B cell (primary cell): ENCODE measurements around the gene KCNQ5. TPM values are rescaled to one million over a fixed set of nuclear protein-coding genes. Genes with fewer than 3 reads are reported as not detected.

ENCODE experiments used
- ATAC-seq: fragments of 200-7000 bp; cut with Tn5 transposase; one replicate; pipeline ENCODE4 v1.10.0; 2021; ENCODE audit warnings: low read depth, mild to moderate bottlenecking, moderate number of reproducible peaks, moderate library complexity
- CTCF ChIA-PET: fragments of 350-600 bp; sonication (Branson Sonifier 250); formaldehyde crosslinking; loops from one replicate; lab custom pipeline; 2021; ENCODE audit warnings: antibody characterized with exemption, inconsistent platforms; lab: Charles Lee
- POLR2A ChIA-PET: fragments of 350-600 bp; sonication (Branson Sonifier 250); formaldehyde crosslinking; loops from one replicate; lab custom pipeline; 2021; ENCODE audit warnings: antibody characterized with exemption; lab: Charles Lee
- DNase-seq: peaks from one replicate; pipeline ENCODE4 v3.0.0; 2013
- H2AFZ ChIP-seq: 2 replicates; pipeline ENCODE4 v1.6.1; 2012; ENCODE audit warnings: mild to moderate bottlenecking, low read depth, low read length; ENCODE audit not compliant: insufficient read depth, poor library complexity, severe bottlenecking
- H3K27ac ChIP-seq, 2 donors: 1 replicate in 1 of 2; 2 replicates in 1 of 2; pipeline ENCODE4 v1.5.1; 2012 to 2013; ENCODE audit warnings: low read length in 2 of 2, mild to moderate bottlenecking in 2 of 2, moderate library complexity in 1 of 2
- H3K27me3 ChIP-seq, 4 experiments: fragments of 200-600 bp in 1 of 4; sonication (generic) in 1 of 4; replicated peaks in 1 of 4; 1 replicate in 2 of 4; 2 replicates in 2 of 4; pipeline versions ENCODE4 v1.6.1 to v1.7.0; 2013 to 2016; ENCODE audit warnings: low read length in 3 of 4, mild to moderate bottlenecking in 2 of 4, mixed read lengths in 1 of 4, moderate library complexity in 1 of 4; ENCODE audit not compliant: insufficient read depth in 4 of 4, control insufficient read depth in 3 of 4; ENCODE audit errors: control extremely low read depth in 1 of 4
- H3K36me3 ChIP-seq, 2 experiments: replicated peaks in 1 of 2; 1 replicate in 1 of 2; 2 replicates in 1 of 2; pipeline versions ENCODE4 v1.6.1 to v1.7.1; 2013; ENCODE audit warnings: low read length in 1 of 2; ENCODE audit not compliant: insufficient read depth in 2 of 2, control insufficient read depth in 1 of 2; ENCODE audit errors: control extremely low read depth in 1 of 2, extremely low read depth in 1 of 2
- H3K4me1 ChIP-seq, 2 donors: fragments of 200-600 bp in 1 of 2; sonication (generic) in 1 of 2; 1 replicate in 1 of 2; 2 replicates in 1 of 2; pipeline versions ENCODE4 v1.5.1 to v1.6.1; 2013 to 2017; ENCODE audit warnings: low read length in 2 of 2; ENCODE audit not compliant: control insufficient read depth in 2 of 2, insufficient read depth in 2 of 2
- H3K4me2 ChIP-seq: replicated peaks from 2 replicates; pipeline ENCODE3; 2012; ENCODE audit warnings: mild to moderate bottlenecking, low read depth, low read length; ENCODE audit not compliant: poor library complexity, severe bottlenecking
- H3K4me3 ChIP-seq, 5 experiments: fragments of 200-600 bp in 1 of 5; sonication (generic) in 1 of 5; 1 replicate in 3 of 5; 2 replicates in 2 of 5; pipeline versions ENCODE4 v1.5.1 to v1.7.0; 2011 to 2016; ENCODE audit warnings: low read length in 4 of 5, mild to moderate bottlenecking in 4 of 5, low read depth in 2 of 5, control low read depth in 1 of 5, moderate library complexity in 1 of 5; ENCODE audit not compliant: insufficient read depth in 1 of 5; ENCODE audit errors: control extremely low read depth in 1 of 5, extremely low read depth in 1 of 5
- H3K79me2 ChIP-seq: fragments of 200-600 bp; sonication (generic); one replicate; pipeline ENCODE4 v1.6.0; 2016; ENCODE audit warnings: low read length; ENCODE audit not compliant: control insufficient read depth, insufficient read depth
- H3K9ac ChIP-seq: fragments of 200-600 bp; sonication (generic); 2 replicates; pipeline ENCODE4 v1.6.1; 2017; ENCODE audit warnings: mild to moderate bottlenecking, low read length, moderate library complexity
- H3K9me3 ChIP-seq, 3 donors: one replicate each; pipeline versions ENCODE4 v1.6.1 to v1.7.1; 2013; ENCODE audit warnings: low read length in 2 of 3; ENCODE audit not compliant: control insufficient read depth in 2 of 3, insufficient read depth in 1 of 3; ENCODE audit errors: control extremely low read depth in 1 of 3
- H4K20me1 ChIP-seq: 2 replicates; pipeline ENCODE4 v1.6.0; 2012; ENCODE audit warnings: mild to moderate bottlenecking, low read length; ENCODE audit not compliant: insufficient read depth, control insufficient read depth, poor library complexity, severe bottlenecking
- H3K27ac Mint-ChIP-seq: one replicate; pipeline ENCODE4 v1.8.0; 2021; ENCODE audit warnings: mixed read lengths
- H3K27me3 Mint-ChIP-seq: one replicate; pipeline ENCODE4 v1.8.0; 2021; ENCODE audit warnings: mixed read lengths
- H3K4me1 Mint-ChIP-seq: one replicate; pipeline ENCODE4 v1.8.0; 2021; ENCODE audit warnings: mixed read lengths
- H3K4me3 Mint-ChIP-seq: one replicate; pipeline ENCODE4 v1.8.0; 2021; ENCODE audit warnings: mixed read lengths
- H3K9me3 Mint-ChIP-seq: one replicate; pipeline ENCODE4 v1.8.0; 2022; ENCODE audit warnings: mixed read lengths; ENCODE audit not compliant: insufficient read depth
- EZH2 ChIP-seq: IDR thresholded peaks from 2 replicates; pipeline ENCODE4 v1.6.1; 2012; ENCODE audit warnings: borderline replicate concordance, low read depth, mild to moderate bottlenecking, moderate library complexity, low read length; ENCODE audit not compliant: insufficient read depth, poor library complexity, severe bottlenecking
- WGBS: methylation state at CpG from one replicate; pipeline ENCODE4 v1.1.5; 2013; ENCODE audit warnings: missing lambda C conversion rate; ENCODE audit not compliant: insufficient coverage; 5-methylcytosine and 5-hydroxymethylcytosine counted together
- intact Hi-C: fragments of 100-400 bp; cut with micrococcal nuclease; formaldehyde crosslinking; loops from one replicate; pipeline ENCODE4 v1.10.0; 2022
- polyA plus RNA-seq: library from polyadenylated mRNA; depleted of rRNA; stranded (reverse); fragments of >200 nt; gene quantifications from 2 replicates; pipeline ENCODE4 v1.2.3, GENCODE V29; 2012
- total RNA-seq, 2 donors: library from RNA; stranded (reverse); fragments of 120-200 nt in 1 of 2; gene quantifications; 1 replicate in 1 of 2; 2 replicates in 1 of 2; pipeline versions ENCODE4 v1.2.3 to v1.2.4, GENCODE V29; 2013 to 2022
- TF ChIP-seq, protein P1 (sequence below): fragments of 200-600 bp; IDR thresholded peaks from one replicate; pipeline ENCODE4 v1.8.0; 2022; ENCODE audit warnings: antibody characterized with exemption, mild to moderate bottlenecking

The KCNQ5 gene
- total and polyA plus RNA-seq, 2 donors (not counting 1 experiment from before 2014, with no cell fraction given) = 2.3 to 9.4 TPM

DNA sequence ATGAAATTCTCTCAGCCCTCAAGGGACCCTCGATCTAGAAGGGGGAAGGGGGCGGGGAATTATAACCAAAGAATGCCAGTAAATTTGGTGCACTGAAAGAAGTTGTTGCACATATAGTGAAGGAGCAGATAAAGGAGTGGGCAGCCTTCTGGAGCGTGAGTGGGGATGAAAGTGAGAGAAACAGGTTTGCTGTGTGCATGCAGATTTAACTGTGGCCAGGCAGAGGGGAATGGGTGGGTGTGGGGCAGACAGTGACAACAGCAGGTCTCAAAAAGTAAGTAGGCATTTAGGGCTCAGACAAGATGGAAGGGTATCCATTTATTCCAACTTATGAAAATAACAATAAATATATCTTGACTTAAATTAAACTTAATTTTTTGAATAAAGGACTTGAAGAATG is 149.1 kb downstream of the KCNQ5 start:
- Histone ChIP-seq H3K4me3 (no peak overlapping the region), H3K27me3 (no peaks in the 10 kb centered on the region), H3K36me3 (no peaks in the 10 kb centered on the region), H3K79me2 (peaks cover 5% of the 10 kb centered on the region), H3K9me3 (no peaks in the 10 kb centered on the region), H2AFZ (no peak overlapping the region), H4K20me1 (no peaks in the 10 kb centered on the region), H3K27ac (no peak overlapping the region), H3K4me2 (no peak overlapping the region), H3K9ac (no peak overlapping the region), H3K4me1 (peaks cover 9 to 12% of the 10 kb centered on the region in 2 donors)
- intact Hi-C loops = no loop called here
- Mint-ChIP-seq H3K4me1 (peaks cover 22% of the 10 kb centered on the region), H3K27ac (no peak overlapping the region), H3K9me3 (no peaks in the 10 kb centered on the region), H3K27me3 (no peaks in the 10 kb centered on the region), H3K4me3 (no peak overlapping the region)
- 83% methylated on average over 2 of the region's 3 CpGs for WGBS
- DNase-seq = no peak
- no peak for TF ChIP-seq EZH2
- TF ChIP-seq, protein P1, sequence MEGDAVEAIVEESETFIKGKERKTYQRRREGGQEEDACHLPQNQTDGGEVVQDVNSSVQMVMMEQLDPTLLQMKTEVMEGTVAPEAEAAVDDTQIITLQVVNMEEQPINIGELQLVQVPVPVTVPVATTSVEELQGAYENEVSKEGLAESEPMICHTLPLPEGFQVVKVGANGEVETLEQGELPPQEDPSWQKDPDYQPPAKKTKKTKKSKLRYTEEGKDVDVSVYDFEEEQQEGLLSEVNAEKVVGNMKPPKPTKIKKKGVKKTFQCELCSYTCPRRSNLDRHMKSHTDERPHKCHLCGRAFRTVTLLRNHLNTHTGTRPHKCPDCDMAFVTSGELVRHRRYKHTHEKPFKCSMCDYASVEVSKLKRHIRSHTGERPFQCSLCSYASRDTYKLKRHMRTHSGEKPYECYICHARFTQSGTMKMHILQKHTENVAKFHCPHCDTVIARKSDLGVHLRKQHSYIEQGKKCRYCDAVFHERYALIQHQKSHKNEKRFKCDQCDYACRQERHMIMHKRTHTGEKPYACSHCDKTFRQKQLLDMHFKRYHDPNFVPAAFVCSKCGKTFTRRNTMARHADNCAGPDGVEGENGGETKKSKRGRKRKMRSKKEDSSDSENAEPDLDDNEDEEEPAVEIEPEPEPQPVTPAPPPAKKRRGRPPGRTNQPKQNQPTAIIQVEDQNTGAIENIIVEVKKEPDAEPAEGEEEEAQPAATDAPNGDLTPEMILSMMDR = no peak
- ChIA-PET CTCF (no interaction called here), POLR2A (no interaction called here)
- ATAC-seq = no peak

GRCh38 chr6:72776456-72776855 is 154.6 kb downstream of the KCNQ5 start:
- H3K9ac ChIP-seq = no peak overlapping the region
- H4K20me1 ChIP-seq = no peaks in the 10 kb centered on the region
- H3K9me3 ChIP-seq = no peaks in the 10 kb centered on the region
- ChIA-PET POLR2A (no interaction called here), CTCF (interaction anchor here (1.2 kb wide), 1 partner anchor 17 kb away, joined by 3 read pairs; no protein-coding TSS in a partner anchor)
- DNase-seq (no peak), ATAC-seq (no peak)
- Mint-ChIP-seq H3K4me1 (peaks cover 3% of the 10 kb centered on the region), H3K4me3 (no peak overlapping the region), H3K27ac (no peak overlapping the region), H3K27me3 (no peaks in the 10 kb centered on the region), H3K9me3 (no peaks in the 10 kb centered on the region)
- H3K79me2 ChIP-seq = peaks cover 10% of the 10 kb centered on the region
- no peak overlapping the region for H3K4me2 ChIP-seq
- H3K4me1 ChIP-seq = no peaks in the 10 kb centered on the region
- H2AFZ ChIP-seq = no peak overlapping the region
- 100% methylated on average over 1 of the region's 1 CpG for WGBS
- H3K4me3 ChIP-seq = no peak overlapping the region
- no peaks in the 10 kb centered on the region for H3K36me3 ChIP-seq
- intact Hi-C loops = no loop called here
- no peak overlapping the region for H3K27ac ChIP-seq
- TF ChIP-seq, protein P1 = no peak
- no peak for TF ChIP-seq EZH2
- H3K27me3 ChIP-seq = no peaks in the 10 kb centered on the region
